Measurements from ENCODE around the gene PDE5A. TPM values are rescaled to one million over a fixed set of nuclear protein-coding genes. Genes with fewer than 3 reads are reported as not detected.

PDE5A gene
- polyA plus RNA-seq, 1 donor from 2014 or later: 12.9 TPM

DNA sequence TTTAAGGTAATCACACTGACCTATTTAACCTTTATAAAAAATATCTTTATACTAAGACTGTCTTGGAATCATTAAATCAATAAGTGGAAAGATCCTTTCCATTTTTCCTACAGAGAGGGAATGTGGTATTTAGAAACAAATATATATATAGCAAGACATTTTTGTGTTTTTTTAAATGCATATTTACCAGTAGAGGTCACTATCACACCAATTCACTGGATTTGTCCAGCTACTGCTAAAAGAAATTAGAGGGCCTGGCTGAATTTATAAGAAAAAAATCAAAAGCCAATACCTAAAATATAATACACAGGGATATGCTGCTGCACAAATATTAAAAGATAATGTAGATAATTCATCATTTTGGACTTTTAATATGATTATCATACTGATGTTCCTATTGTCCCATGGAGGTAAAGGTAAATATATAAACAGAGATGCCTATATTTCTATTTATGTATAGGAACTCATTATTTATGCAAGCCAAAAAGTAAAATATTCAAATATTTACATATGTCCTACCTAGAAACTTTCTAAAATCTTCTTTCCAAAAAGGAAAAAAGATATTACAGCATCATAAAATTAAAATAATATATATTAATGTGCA lies 69.5 kb downstream of the PDE5A start:
- peaks cover 5% of the 10 kb centered on the region for H3K9me3 ChIP-seq (ENCODE audit: low read length)
- no peak overlapping the region for H3K9ac ChIP-seq (ENCODE audit: low read length)
- H3K79me2 ChIP-seq (replicated peaks; ENCODE audit: insufficient read depth, low read length): no peaks in the 10 kb centered on the region
- no peaks in the 10 kb centered on the region for H3K9me2 ChIP-seq (ENCODE audit: insufficient read depth, low read length)
- H3K27me3 ChIP-seq (ENCODE audit: insufficient read depth, low read depth, low read length): no peaks in the 10 kb centered on the region
- no peaks in the 10 kb centered on the region for H4K20me1 ChIP-seq (ENCODE audit: insufficient read depth)
- H3K36me3 ChIP-seq (ENCODE audit: insufficient read depth, low read length): no peaks in the 10 kb centered on the region
- H3K4me2 ChIP-seq (ENCODE audit: low read length): no peak overlapping the region
- H3K4me3 ChIP-seq (ENCODE audit: low read length): no peak overlapping the region
- H3K27ac ChIP-seq (ENCODE audit: low read length): no peak overlapping the region
- H2AFZ ChIP-seq (ENCODE audit: low read depth, low read length): no peak overlapping the region
- no peak for TF ChIP-seq EZH2 (IDR thresholded peaks at IDR 0.05; ENCODE audit: borderline replicate concordance, insufficient read depth, low read length, poor library complexity, severe bottlenecking)
- TF ChIP-seq SMC3 (conservative IDR thresholded peaks at IDR 0.05; ENCODE audit: poor library complexity): peak; percentile 68
- TF ChIP-seq EP300 (conservative IDR thresholded peaks at IDR 0.05; ENCODE audit: poor library complexity, severe bottlenecking): no peak
- TF ChIP-seq, protein P1, sequence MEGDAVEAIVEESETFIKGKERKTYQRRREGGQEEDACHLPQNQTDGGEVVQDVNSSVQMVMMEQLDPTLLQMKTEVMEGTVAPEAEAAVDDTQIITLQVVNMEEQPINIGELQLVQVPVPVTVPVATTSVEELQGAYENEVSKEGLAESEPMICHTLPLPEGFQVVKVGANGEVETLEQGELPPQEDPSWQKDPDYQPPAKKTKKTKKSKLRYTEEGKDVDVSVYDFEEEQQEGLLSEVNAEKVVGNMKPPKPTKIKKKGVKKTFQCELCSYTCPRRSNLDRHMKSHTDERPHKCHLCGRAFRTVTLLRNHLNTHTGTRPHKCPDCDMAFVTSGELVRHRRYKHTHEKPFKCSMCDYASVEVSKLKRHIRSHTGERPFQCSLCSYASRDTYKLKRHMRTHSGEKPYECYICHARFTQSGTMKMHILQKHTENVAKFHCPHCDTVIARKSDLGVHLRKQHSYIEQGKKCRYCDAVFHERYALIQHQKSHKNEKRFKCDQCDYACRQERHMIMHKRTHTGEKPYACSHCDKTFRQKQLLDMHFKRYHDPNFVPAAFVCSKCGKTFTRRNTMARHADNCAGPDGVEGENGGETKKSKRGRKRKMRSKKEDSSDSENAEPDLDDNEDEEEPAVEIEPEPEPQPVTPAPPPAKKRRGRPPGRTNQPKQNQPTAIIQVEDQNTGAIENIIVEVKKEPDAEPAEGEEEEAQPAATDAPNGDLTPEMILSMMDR (IDR thresholded peaks at IDR 0.05; ENCODE audit: poor library complexity, severe bottlenecking): peak; percentile 62
- peak; percentile 70 for TF ChIP-seq RAD21 (conservative IDR thresholded peaks at IDR 0.05)
- H3F3A ChIP-seq (ENCODE audit: insufficient read depth, low read length, poor library complexity, severe bottlenecking): no peaks in the 10 kb centered on the region

DNA sequence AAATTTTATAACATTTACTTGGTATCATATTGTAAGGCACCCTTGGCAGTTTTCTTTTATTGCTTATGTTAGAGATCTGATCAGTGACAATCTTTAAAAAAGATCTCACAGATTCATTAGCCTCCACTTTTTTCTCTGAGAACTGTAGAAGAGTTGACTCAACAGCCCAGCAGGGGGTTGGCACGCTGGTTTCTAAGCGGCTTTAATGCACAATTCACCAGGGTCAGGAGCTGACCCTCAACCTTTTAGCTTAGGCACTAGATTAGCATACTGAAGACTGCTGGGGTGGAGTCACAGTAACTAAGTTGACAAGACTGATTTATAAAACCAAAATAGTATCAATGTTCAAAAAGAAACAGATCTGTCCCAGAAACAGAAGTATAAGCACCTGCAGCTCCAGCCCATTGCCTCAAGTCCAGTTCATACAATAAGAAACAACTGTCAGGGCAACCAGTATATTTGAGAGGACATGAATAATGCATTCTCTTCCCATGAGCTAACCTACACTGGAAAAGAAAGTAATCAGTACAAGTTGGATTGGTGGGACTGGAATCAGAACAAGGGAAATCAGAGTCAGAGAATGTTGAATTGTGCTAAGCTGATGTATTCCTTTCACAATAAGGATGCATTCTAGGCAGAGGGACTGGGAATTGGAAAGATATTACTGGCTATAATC lies 77.6 kb downstream of the PDE5A start:
- Histone ChIP-seq H3K4me3 (ENCODE audit: low read length) (no peak overlapping the region), H3K79me2 (replicated peaks; ENCODE audit: insufficient read depth, low read length) (no peaks in the 10 kb centered on the region), H3K9me3 (ENCODE audit: low read length) (no peaks in the 10 kb centered on the region), H3K4me2 (ENCODE audit: low read length) (no peak overlapping the region), H3F3A (ENCODE audit: insufficient read depth, low read length, poor library complexity, severe bottlenecking) (no peaks in the 10 kb centered on the region), H3K9me2 (ENCODE audit: insufficient read depth, low read length) (no peaks in the 10 kb centered on the region), H3K27ac (ENCODE audit: low read length) (no peak overlapping the region), H2AFZ (ENCODE audit: low read depth, low read length) (no peak overlapping the region), H4K20me1 (ENCODE audit: insufficient read depth) (no peaks in the 10 kb centered on the region), H3K9ac (ENCODE audit: low read length) (no peak overlapping the region), H3K27me3 (ENCODE audit: insufficient read depth, low read depth, low read length) (no peaks in the 10 kb centered on the region), H3K36me3 (ENCODE audit: insufficient read depth, low read length) (no peaks in the 10 kb centered on the region)
- TF ChIP-seq EZH2 (IDR thresholded peaks at IDR 0.05; ENCODE audit: borderline replicate concordance, insufficient read depth, low read length, poor library complexity, severe bottlenecking) (no peak), RAD21 (conservative IDR thresholded peaks at IDR 0.05) (no peak)

DNA sequence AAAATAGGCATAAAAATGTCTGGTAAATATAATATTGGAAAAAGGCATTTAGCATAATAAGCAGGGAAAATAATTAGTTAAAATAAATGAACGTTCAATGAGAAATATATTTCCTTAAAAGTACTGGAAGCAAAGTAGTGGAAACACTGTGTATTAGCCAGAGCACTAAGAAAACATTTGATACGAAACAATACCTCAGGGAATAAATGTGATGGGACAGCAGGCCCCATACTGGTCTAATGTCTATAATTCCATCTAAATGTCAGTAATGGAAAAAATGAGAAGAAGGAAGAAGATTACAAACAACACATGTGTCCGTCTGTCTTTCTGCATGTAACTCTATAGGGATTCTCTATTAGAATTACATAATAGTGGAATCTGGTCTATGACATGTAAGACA lies 79.0 kb downstream of the PDE5A start:
- H2AFZ ChIP-seq (ENCODE audit: low read depth, low read length): no peak overlapping the region
- H3K36me3 ChIP-seq (ENCODE audit: insufficient read depth, low read length): no peaks in the 10 kb centered on the region
- no peaks in the 10 kb centered on the region for H3K27me3 ChIP-seq (ENCODE audit: insufficient read depth, low read depth, low read length)
- no peak overlapping the region for H3K4me3 ChIP-seq (ENCODE audit: low read length)
- TF ChIP-seq EP300 (conservative IDR thresholded peaks at IDR 0.05; ENCODE audit: poor library complexity, severe bottlenecking): no peak
- TF ChIP-seq POLR2AphosphoS5 (IDR thresholded peaks at IDR 0.05): no peak
- TF ChIP-seq, protein P2, sequence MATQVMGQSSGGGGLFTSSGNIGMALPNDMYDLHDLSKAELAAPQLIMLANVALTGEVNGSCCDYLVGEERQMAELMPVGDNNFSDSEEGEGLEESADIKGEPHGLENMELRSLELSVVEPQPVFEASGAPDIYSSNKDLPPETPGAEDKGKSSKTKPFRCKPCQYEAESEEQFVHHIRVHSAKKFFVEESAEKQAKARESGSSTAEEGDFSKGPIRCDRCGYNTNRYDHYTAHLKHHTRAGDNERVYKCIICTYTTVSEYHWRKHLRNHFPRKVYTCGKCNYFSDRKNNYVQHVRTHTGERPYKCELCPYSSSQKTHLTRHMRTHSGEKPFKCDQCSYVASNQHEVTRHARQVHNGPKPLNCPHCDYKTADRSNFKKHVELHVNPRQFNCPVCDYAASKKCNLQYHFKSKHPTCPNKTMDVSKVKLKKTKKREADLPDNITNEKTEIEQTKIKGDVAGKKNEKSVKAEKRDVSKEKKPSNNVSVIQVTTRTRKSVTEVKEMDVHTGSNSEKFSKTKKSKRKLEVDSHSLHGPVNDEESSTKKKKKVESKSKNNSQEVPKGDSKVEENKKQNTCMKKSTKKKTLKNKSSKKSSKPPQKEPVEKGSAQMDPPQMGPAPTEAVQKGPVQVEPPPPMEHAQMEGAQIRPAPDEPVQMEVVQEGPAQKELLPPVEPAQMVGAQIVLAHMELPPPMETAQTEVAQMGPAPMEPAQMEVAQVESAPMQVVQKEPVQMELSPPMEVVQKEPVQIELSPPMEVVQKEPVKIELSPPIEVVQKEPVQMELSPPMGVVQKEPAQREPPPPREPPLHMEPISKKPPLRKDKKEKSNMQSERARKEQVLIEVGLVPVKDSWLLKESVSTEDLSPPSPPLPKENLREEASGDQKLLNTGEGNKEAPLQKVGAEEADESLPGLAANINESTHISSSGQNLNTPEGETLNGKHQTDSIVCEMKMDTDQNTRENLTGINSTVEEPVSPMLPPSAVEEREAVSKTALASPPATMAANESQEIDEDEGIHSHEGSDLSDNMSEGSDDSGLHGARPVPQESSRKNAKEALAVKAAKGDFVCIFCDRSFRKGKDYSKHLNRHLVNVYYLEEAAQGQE (IDR thresholded peaks at IDR 0.05; ENCODE audit: borderline replicate concordance): no peak
- TF ChIP-seq EZH2 (IDR thresholded peaks at IDR 0.05; ENCODE audit: borderline replicate concordance, insufficient read depth, low read length, poor library complexity, severe bottlenecking): no peak
- TF ChIP-seq TAF1 (IDR thresholded peaks at IDR 0.05; ENCODE audit: low read depth): no peak
- TF ChIP-seq RAD21 (conservative IDR thresholded peaks at IDR 0.05): no peak
- no peak for TF ChIP-seq SMC3 (conservative IDR thresholded peaks at IDR 0.05; ENCODE audit: poor library complexity)
- no peak for TF ChIP-seq MXI1 (conservative IDR thresholded peaks at IDR 0.05; ENCODE audit: poor library complexity, severe bottlenecking)
- TF ChIP-seq, protein P1 (IDR thresholded peaks at IDR 0.05; ENCODE audit: poor library complexity, severe bottlenecking): no peak
- no peaks in the 10 kb centered on the region for H4K20me1 ChIP-seq (ENCODE audit: insufficient read depth)
- H3K79me2 ChIP-seq (replicated peaks; ENCODE audit: insufficient read depth, low read length): no peaks in the 10 kb centered on the region
- H3K27ac ChIP-seq (ENCODE audit: low read length): no peak overlapping the region
- no peaks in the 10 kb centered on the region for H3F3A ChIP-seq (ENCODE audit: insufficient read depth, low read length, poor library complexity, severe bottlenecking)
- no peaks in the 10 kb centered on the region for H3K9me2 ChIP-seq (ENCODE audit: insufficient read depth, low read length)
- H3K9ac ChIP-seq (ENCODE audit: low read length): no peak overlapping the region
- no peak overlapping the region for H3K4me2 ChIP-seq (ENCODE audit: low read length)
- no peaks in the 10 kb centered on the region for H3K9me3 ChIP-seq (ENCODE audit: low read length)
